H9 (cell line): ENCODE results near the gene OR11G2. TPM values are rescaled to one million over a fixed set of nuclear protein-coding genes. Genes with fewer than 3 reads are reported as not detected.

Experiments used
- DNase-seq: peaks from one replicate; pipeline ENCODE4 v3.0.0-alpha.2; 2017
- H2AFZ ChIP-seq: one replicate; pipeline ENCODE4 v1.6.1; 2013; ENCODE audit warnings: mild to moderate bottlenecking, low read length, control low read depth, moderate library complexity
- H2AK5ac ChIP-seq: 2 replicates; pipeline ENCODE4 v1.6.1; 2013; ENCODE audit warnings: low read length, control low read depth, mixed read lengths; ENCODE audit not compliant: insufficient read length
- H2BK120ac ChIP-seq: one replicate; pipeline ENCODE4 v1.6.1; 2013; ENCODE audit warnings: low read depth, mild to moderate bottlenecking, low read length, control low read depth, inconsistent platforms; ENCODE audit not compliant: poor library complexity, severe bottlenecking
- H2BK12ac ChIP-seq: 2 replicates; pipeline ENCODE4 v1.6.1; 2013; ENCODE audit warnings: low read length, control low read depth, mixed read lengths, low read depth; ENCODE audit not compliant: insufficient read length
- H2BK15ac ChIP-seq: 2 replicates; pipeline ENCODE4 v1.6.1; 2013; ENCODE audit warnings: low read depth, low read length, control low read depth
- H2BK20ac ChIP-seq: one replicate; pipeline ENCODE4 v1.6.1; 2013; ENCODE audit warnings: low read depth, mild to moderate bottlenecking, low read length, control low read depth, inconsistent platforms; ENCODE audit not compliant: poor library complexity, severe bottlenecking
- H2BK5ac ChIP-seq: 2 replicates; pipeline ENCODE4 v1.6.1; 2013; ENCODE audit warnings: low read length, control low read depth, mixed read lengths; ENCODE audit not compliant: insufficient read length
- H3K14ac ChIP-seq: 2 replicates; pipeline ENCODE4 v1.6.1; 2013; ENCODE audit warnings: low read length, control low read depth; ENCODE audit not compliant: insufficient read depth
- H3K18ac ChIP-seq: 2 replicates; pipeline ENCODE4 v1.6.1; 2013; ENCODE audit warnings: low read depth, mild to moderate bottlenecking, mixed read lengths, low read length, control low read depth; ENCODE audit not compliant: insufficient read length
- H3K23ac ChIP-seq: 2 replicates; pipeline ENCODE4 v1.6.1; 2013; ENCODE audit warnings: low read length, control low read depth, mixed read lengths, low read depth; ENCODE audit not compliant: insufficient read length
- H3K23me2 ChIP-seq: 2 replicates; pipeline ENCODE4 v1.6.1; 2013; ENCODE audit warnings: low read depth, mild to moderate bottlenecking, mixed read lengths, low read length, control low read depth; ENCODE audit not compliant: insufficient read length, poor library complexity, severe bottlenecking
- H3K27ac ChIP-seq: 2 replicates; pipeline ENCODE4 v1.5.1; 2013; ENCODE audit warnings: low read length, control low read depth, mixed read lengths, low read depth; ENCODE audit not compliant: insufficient read length
- H3K27me3 ChIP-seq: 2 replicates; pipeline ENCODE4 v1.6.1; 2013; ENCODE audit warnings: low read length, control low read depth, inconsistent platforms; ENCODE audit not compliant: insufficient read depth
- H3K4ac ChIP-seq: 2 replicates; pipeline ENCODE4 v1.6.1; 2013; ENCODE audit warnings: low read depth, mild to moderate bottlenecking, control low read depth, inconsistent platforms, low read length, moderate library complexity
- H3K4me1 ChIP-seq: 2 replicates; pipeline ENCODE4 v1.6.1; 2013; ENCODE audit warnings: low read length, control low read depth, inconsistent platforms; ENCODE audit not compliant: insufficient read depth
- H3K4me2 ChIP-seq: 2 replicates; pipeline ENCODE4 v1.6.1; 2013; ENCODE audit warnings: low read length, control low read depth, mixed read lengths; ENCODE audit not compliant: insufficient read length, insufficient read depth
- H3K56ac ChIP-seq: 2 replicates; pipeline ENCODE4 v1.6.1; 2013; ENCODE audit warnings: low read depth, mild to moderate bottlenecking, mixed read lengths, low read length, control low read depth; ENCODE audit not compliant: insufficient read length
- H3K79me1 ChIP-seq: 2 replicates; pipeline ENCODE4 v1.6.1; 2013; ENCODE audit warnings: low read depth, mild to moderate bottlenecking, moderate library complexity, low read length, control low read depth, inconsistent platforms; ENCODE audit not compliant: insufficient read depth, poor library complexity, severe bottlenecking
- H3K79me2 ChIP-seq: 2 replicates; pipeline ENCODE4 v1.6.1; 2013; ENCODE audit warnings: low read length, control low read depth, inconsistent platforms; ENCODE audit not compliant: insufficient read depth
- H3K9ac ChIP-seq: 2 replicates; pipeline ENCODE4 v1.6.1; 2013; ENCODE audit warnings: low read length, control low read depth, mixed read lengths; ENCODE audit not compliant: insufficient read length; ENCODE audit errors: extremely low read depth
- H3K9me3 ChIP-seq: one replicate; pipeline ENCODE4 v1.6.1; 2013; ENCODE audit warnings: low read depth, low read length, inconsistent platforms; ENCODE audit not compliant: control insufficient read depth
- H3T11ph ChIP-seq: one replicate; pipeline ENCODE4 v1.6.1; 2013; ENCODE audit warnings: mild to moderate bottlenecking, low read length, control low read depth, inconsistent platforms
- H4K20me1 ChIP-seq: one replicate; pipeline ENCODE4 v1.6.1; 2013; ENCODE audit not compliant: control insufficient read depth, insufficient read length, insufficient read depth
- H4K5ac ChIP-seq: 2 replicates; pipeline ENCODE4 v1.6.1; 2013; ENCODE audit warnings: low read depth, mild to moderate bottlenecking, mixed read lengths, low read length, control low read depth; ENCODE audit not compliant: insufficient read length
- H4K8ac ChIP-seq: replicated peaks from 2 replicates; pipeline ENCODE4 v1.6.1; 2013; ENCODE audit warnings: low read length, control low read depth, mixed read lengths, low read depth; ENCODE audit not compliant: insufficient read length
- H4K91ac ChIP-seq: 2 replicates; pipeline ENCODE4 v1.6.1; 2013; ENCODE audit warnings: low read depth, mild to moderate bottlenecking, moderate library complexity, mixed read lengths, low read length, control low read depth; ENCODE audit not compliant: insufficient read length
- H3K27ac Mint-ChIP-seq, 3 experiments: 2 replicates in 2 of 3; 3 replicates in 1 of 3; pipeline ENCODE4 v1.8.0; 2020 to 2021; ENCODE audit warnings: mixed read lengths in 3 of 3, mild to moderate bottlenecking in 1 of 3, moderate library complexity in 1 of 3
- H3K27me3 Mint-ChIP-seq: 2 replicates; pipeline ENCODE4 v1.8.0; 2021; ENCODE audit warnings: low read depth, mild to moderate bottlenecking, moderate library complexity, mixed read lengths
- H3K36me3 Mint-ChIP-seq, 3 experiments: 2 replicates in 2 of 3; 3 replicates in 1 of 3; pipeline ENCODE4 v1.8.0; 2020 to 2021; ENCODE audit warnings: low read depth in 3 of 3, mixed read lengths in 3 of 3; ENCODE audit not compliant: insufficient read depth in 1 of 3
- H3K4me1 Mint-ChIP-seq, 2 experiments: 2 replicates each; pipeline ENCODE4 v1.8.0; 2020; ENCODE audit warnings: mixed read lengths in 2 of 2
- H3K4me3 Mint-ChIP-seq, 2 experiments: 2 replicates in 1 of 2; 3 replicates in 1 of 2; pipeline ENCODE4 v1.8.0; 2020 to 2021; ENCODE audit warnings: mild to moderate bottlenecking in 2 of 2, mixed read lengths in 2 of 2, moderate library complexity in 1 of 2
- H3K9me3 Mint-ChIP-seq, 2 experiments: 2 replicates in 1 of 2; 3 replicates in 1 of 2; pipeline ENCODE4 v1.8.0; 2020; ENCODE audit warnings: mild to moderate bottlenecking in 2 of 2, mixed read lengths in 2 of 2, moderate library complexity in 1 of 2
- CTCF ChIP-seq: fragments of 200-600 bp; sonication (generic); conservative IDR thresholded peaks from 3 replicates; pipeline ENCODE4 v1.8.0; 2021; ENCODE audit warnings: antibody characterized with exemption, mild to moderate bottlenecking
- WGBS: extraction: QIAGEN DNeasy Blood & Tissue Kit; methylation state at CpG from one replicate; pipeline ENCODE4 v1.1.7; 2013; ENCODE audit warnings: missing lambda C conversion rate, low lambda C conversion rate, mixed read lengths; ENCODE audit not compliant: insufficient read length; ENCODE audit errors: extremely low coverage; 5-methylcytosine and 5-hydroxymethylcytosine counted together
- long read RNA-seq: library from polyadenylated mRNA; unstranded; transcript quantifications from one replicate; pipeline ENCODE4 v2.0.0, GENCODE V29; 2020
- total RNA-seq: library from RNA; stranded (reverse); gene quantifications from 2 replicates; pipeline ENCODE4 v1.2.1, GENCODE V29; 2021

OR11G2 gene
- not detected in 2 replicates for total RNA-seq
- long read RNA-seq = 0 reads

- no peak for TF ChIP-seq CTCF
- no peaks in the 10 kb centered on the region for H3K4me1 Mint-ChIP-seq
- Histone ChIP-seq H2AK5ac (no peak within 1 kb of the TSS), H2AFZ (no peak within 1 kb of the TSS), H3K4ac (no peak within 1 kb of the TSS), H3K56ac (no peak within 1 kb of the TSS), H3K14ac (no peak within 1 kb of the TSS), H4K5ac (no peak within 1 kb of the TSS), H3K9ac (no peak within 1 kb of the TSS), H3K4me1 (no peaks in the 10 kb centered on the region), H3K18ac (no peak within 1 kb of the TSS), H3T11ph (no peak within 1 kb of the TSS), H3K4me2 (no peak within 1 kb of the TSS), H4K91ac (no peak within 1 kb of the TSS), H3K79me1 (no peaks in the 10 kb centered on the region), H3K79me2 (no peaks in the 10 kb centered on the region), H3K27ac (no peak within 1 kb of the TSS), H3K23ac (no peak within 1 kb of the TSS), H2BK12ac (no peak within 1 kb of the TSS), H3K27me3 (no peaks in the 10 kb centered on the region), H4K20me1 (no peaks in the 10 kb centered on the region), H2BK120ac (no peak within 1 kb of the TSS), H2BK15ac (no peak within 1 kb of the TSS), H3K9me3 (peaks cover 89% of the 10 kb centered on the region), H2BK5ac (no peak within 1 kb of the TSS), H4K8ac (no peak within 1 kb of the TSS), H3K23me2 (no peaks in the 10 kb centered on the region), H2BK20ac (no peak within 1 kb of the TSS)
- DNase-seq = no peak
- no peak within 1 kb of the TSS for H3K27ac Mint-ChIP-seq
- no peak within 1 kb of the TSS for H3K4me3 Mint-ChIP-seq
- H3K36me3 Mint-ChIP-seq = peaks cover 3 to 44% (median 19%) of the 10 kb centered on the region in 3 experiments; a peak in 6 of 7 replicates
- WGBS = no CpG with 5 or more reads among the region's 1 CpG
- H3K27me3 Mint-ChIP-seq = no peaks in the 10 kb centered on the region
- H3K9me3 Mint-ChIP-seq = peaks cover 96% of the 10 kb centered on the region in 2 experiments
Measured at GRCh38 chr14:20190596-20190995, at the start of gene OR11G2. Gene OR11G2, plus strand, starts transcription at chr14:20190896. Its CDS starts 6,542 bp downstream, at chr14:20197438.
